Mucosa of rectum (tissue), 2 donors: ENCODE data around the gene ZNF362.
A peak's percentile ranks its signal among the peaks of the same experiment; 100 is the strongest.

ENCODE experiments used
- H3K27ac ChIP-seq, 2 donors: one replicate each; pipeline ENCODE4 v1.7.0; 2013; ENCODE audit warnings: inconsistent platforms in 2 of 2, low read depth in 2 of 2, low read length in 2 of 2
- H3K27me3 ChIP-seq, 2 donors: one replicate each; pipeline ENCODE4 v1.7.0; 2013; ENCODE audit warnings: low read length in 2 of 2; ENCODE audit not compliant: control insufficient read depth in 2 of 2, insufficient read depth in 2 of 2
- H3K36me3 ChIP-seq, 2 donors: one replicate each; pipeline ENCODE4 v1.7.0; 2013; ENCODE audit warnings: low read length in 2 of 2; ENCODE audit not compliant: control insufficient read depth in 2 of 2, insufficient read depth in 2 of 2
- H3K4me1 ChIP-seq, 2 donors: one replicate each; pipeline ENCODE4 v1.7.0; 2013; ENCODE audit warnings: low read length in 2 of 2, mild to moderate bottlenecking in 1 of 2; ENCODE audit not compliant: control insufficient read depth in 2 of 2, insufficient read depth in 2 of 2
- H3K4me3 ChIP-seq, 2 donors: one replicate each; pipeline ENCODE4 v1.7.0; 2013; ENCODE audit warnings: low read length in 2 of 2
- H3K9ac ChIP-seq, 2 donors: one replicate each; pipeline ENCODE4 v1.7.0; 2013; ENCODE audit warnings: low read length in 2 of 2, low read depth in 1 of 2, mild to moderate bottlenecking in 1 of 2
- H3K9me3 ChIP-seq, 2 donors: one replicate each; pipeline ENCODE4 v1.7.0; 2013; ENCODE audit warnings: low read length in 2 of 2; ENCODE audit not compliant: control insufficient read depth in 2 of 2
- donor health status: healthy.
- donor health status: Normal muscosa, but diverticular disease.

Gene ZNF362

GRCh38 chr1:33256471-33257206 is at the start of gene ZNF362:
ZNF362 (plus strand) TSS chr1:33256492; CDS start chr1:33270575, 14,083 bp downstream.
- Histone ChIP-seq H3K4me1 (peaks cover 12 to 14% of the 10 kb centered on the region in 2 donors), H3K4me3 (peak within 1 kb of the TSS; percentile 78 to 81), H3K36me3 (no peaks in the 10 kb centered on the region), H3K27me3 (no peaks in the 10 kb centered on the region), H3K9me3 (no peaks in the 10 kb centered on the region), H3K27ac (peak within 1 kb of the TSS; percentile 73 to 85), H3K9ac (peak within 1 kb of the TSS; percentile 58 to 67)

- H3K9me3 ChIP-seq, result no peaks in the 10 kb centered on the region
These were observed 44.3 kb upstream of the ZNF362 start for GRCh38 chr1:33211972-33212371.

GRCh38 chr1:33219886-33220661 is 36.2 kb upstream of the ZNF362 start:
- Histone ChIP-seq H3K4me3 (no peak overlapping the region), H3K27me3 (no peaks in the 10 kb centered on the region), H3K36me3 (no peaks in the 10 kb centered on the region), H3K4me1 (no peaks in the 10 kb centered on the region), H3K9ac (no peak overlapping the region), H3K27ac (no peak overlapping the region), H3K9me3 (peaks cover 0 to 4% of the 10 kb centered on the region in 2 donors)

More at GRCh38 chr1:33211972-33212371, 44.3 kb upstream of the ZNF362 start:
- no peak overlapping the region for H3K27ac ChIP-seq
- no peaks in the 10 kb centered on the region for H3K36me3 ChIP-seq
- H3K9ac ChIP-seq, result no peak overlapping the region
- no peaks in the 10 kb centered on the region for H3K27me3 ChIP-seq
- H3K4me3 ChIP-seq, result no peak overlapping the region
- no peaks in the 10 kb centered on the region for H3K4me1 ChIP-seq

- Histone ChIP-seq H3K4me3 (no peak overlapping the region), H3K9ac (no peak overlapping the region), H3K4me1 (no peaks in the 10 kb centered on the region), H3K27ac (no peak overlapping the region), H3K36me3 (no peaks in the 10 kb centered on the region), H3K27me3 (no peaks in the 10 kb centered on the region), H3K9me3 (peaks cover 0 to 4% of the 10 kb centered on the region in 2 donors)
These were observed 35.5 kb upstream of the ZNF362 start for GRCh38 chr1:33220676-33221384.

- H3K36me3 ChIP-seq, result no peaks in the 10 kb centered on the region
- H3K9me3 ChIP-seq, result peaks cover 0 to 4% of the 10 kb centered on the region in 2 donors
- no peaks in the 10 kb centered on the region for H3K27me3 ChIP-seq
- H3K4me1 ChIP-seq, result no peaks in the 10 kb centered on the region
- H3K4me3 ChIP-seq, result no peak overlapping the region
- no peak overlapping the region for H3K27ac ChIP-seq
- H3K9ac ChIP-seq, result no peak overlapping the region
These were observed 34.9 kb upstream of the ZNF362 start for GRCh38 chr1:33221385-33221758.

GRCh38 chr1:33222381-33222780 is 33.9 kb upstream of the ZNF362 start:
- Histone ChIP-seq H3K27ac (no peak overlapping the region), H3K9ac (no peak overlapping the region), H3K9me3 (peaks cover 0 to 4% of the 10 kb centered on the region in 2 donors), H3K27me3 (no peaks in the 10 kb centered on the region), H3K36me3 (no peaks in the 10 kb centered on the region), H3K4me3 (no peak overlapping the region), H3K4me1 (no peaks in the 10 kb centered on the region)

- no peak overlapping the region for H3K4me3 ChIP-seq
- peaks cover 0 to 4% of the 10 kb centered on the region in 2 donors for H3K9me3 ChIP-seq
- H3K9ac ChIP-seq, result no peak overlapping the region
- H3K27ac ChIP-seq, result no peak overlapping the region
- H3K27me3 ChIP-seq, result no peaks in the 10 kb centered on the region
- H3K4me1 ChIP-seq, result no peaks in the 10 kb centered on the region
- no peaks in the 10 kb centered on the region for H3K36me3 ChIP-seq
These were observed 32.1 kb upstream of the ZNF362 start for GRCh38 chr1:33224166-33224707.

- H3K27ac ChIP-seq, result no peak overlapping the region
- no peak overlapping the region for H3K9ac ChIP-seq
- peaks cover 0 to 4% of the 10 kb centered on the region in 2 donors for H3K9me3 ChIP-seq
- no peak overlapping the region for H3K4me3 ChIP-seq
- no peaks in the 10 kb centered on the region for H3K27me3 ChIP-seq
- H3K4me1 ChIP-seq, result no peaks in the 10 kb centered on the region
- no peaks in the 10 kb centered on the region for H3K36me3 ChIP-seq
These were observed 30.7 kb upstream of the ZNF362 start for GRCh38 chr1:33225586-33225985.

GRCh38 chr1:33228935-33229487 is 27.3 kb upstream of the ZNF362 start:
- H3K9me3 ChIP-seq, result peaks cover 0 to 4% of the 10 kb centered on the region in 2 donors
- H3K36me3 ChIP-seq, result no peaks in the 10 kb centered on the region
- H3K27me3 ChIP-seq, result no peaks in the 10 kb centered on the region
- H3K27ac ChIP-seq, result no peak overlapping the region
- H3K9ac ChIP-seq, result no peak overlapping the region
- H3K4me3 ChIP-seq, result no peak overlapping the region
- H3K4me1 ChIP-seq, result no peaks in the 10 kb centered on the region
